Ovary (tissue), 3 donors: ENCODE measurements around the gene KRT86.

Source experiments
- POLR2A ChIP-seq: fragments of 450-650 bp; IDR thresholded peaks from one replicate; pipeline ENCODE4 v1.6.1; 2017; ENCODE audit warnings: antibody characterized with exemption, mild to moderate bottlenecking, moderate library complexity
- TF ChIP-seq, protein P1 (sequence below), 3 donors: fragments of 450-650 bp in 2 of 3; fragments of 200-600 bp in 1 of 3; IDR thresholded peaks; one replicate each; pipeline versions ENCODE4 v1.5.1 to v1.8.0; 2016 to 2022; ENCODE audit warnings: antibody characterized with exemption in 3 of 3, mild to moderate bottlenecking in 1 of 3
- donor health status: DM: no; HTN: no; CAD: no.

DNA sequence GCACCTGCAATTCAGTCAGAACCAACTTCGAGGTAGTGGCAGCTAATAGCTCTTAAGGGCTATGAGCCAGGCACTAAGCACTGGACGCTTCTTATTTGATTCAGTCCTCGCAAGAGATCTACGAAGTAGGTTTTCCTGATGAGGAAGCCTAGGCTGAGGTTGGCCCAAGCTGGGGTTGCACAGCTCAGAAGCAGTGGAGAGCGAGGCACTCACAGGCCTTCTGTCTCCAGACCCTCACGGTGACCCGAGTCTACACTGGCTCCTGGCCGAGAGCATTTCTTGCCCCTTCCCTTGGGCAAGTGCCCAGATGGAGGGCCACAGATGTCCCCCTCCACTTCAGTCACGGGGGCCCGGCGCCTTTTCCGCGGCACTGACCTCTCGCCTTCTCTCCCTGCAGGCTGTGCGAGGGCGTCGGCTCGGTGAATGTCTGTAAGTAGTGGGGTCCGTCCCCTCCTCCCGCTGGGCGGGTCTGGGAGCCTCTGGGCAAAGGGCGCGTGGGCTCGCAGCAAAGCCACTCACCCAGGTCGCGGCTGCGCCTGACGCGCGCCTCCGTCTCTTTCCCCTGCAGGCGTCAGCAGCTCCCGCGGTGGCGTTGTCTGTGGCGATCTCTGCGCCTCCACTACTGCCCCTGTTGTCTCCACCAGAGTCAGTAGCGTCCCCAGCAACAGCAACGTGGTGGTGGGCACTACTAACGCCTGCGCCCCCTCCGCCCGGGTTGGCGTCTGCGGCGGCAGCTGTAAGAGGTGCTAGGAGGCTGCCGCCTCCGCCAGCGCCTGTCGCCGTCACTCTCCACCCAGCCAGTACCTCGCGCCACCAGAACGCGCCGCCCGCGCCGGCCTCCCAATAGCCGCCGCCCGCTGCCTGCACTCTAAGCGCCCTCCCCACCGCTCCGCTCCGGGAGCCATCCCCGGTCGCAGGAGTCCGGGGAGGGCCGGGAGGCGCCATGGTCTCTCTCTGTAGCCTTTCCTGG lies 33.7 kb downstream of the KRT86 start:
- TF ChIP-seq, protein P1, sequence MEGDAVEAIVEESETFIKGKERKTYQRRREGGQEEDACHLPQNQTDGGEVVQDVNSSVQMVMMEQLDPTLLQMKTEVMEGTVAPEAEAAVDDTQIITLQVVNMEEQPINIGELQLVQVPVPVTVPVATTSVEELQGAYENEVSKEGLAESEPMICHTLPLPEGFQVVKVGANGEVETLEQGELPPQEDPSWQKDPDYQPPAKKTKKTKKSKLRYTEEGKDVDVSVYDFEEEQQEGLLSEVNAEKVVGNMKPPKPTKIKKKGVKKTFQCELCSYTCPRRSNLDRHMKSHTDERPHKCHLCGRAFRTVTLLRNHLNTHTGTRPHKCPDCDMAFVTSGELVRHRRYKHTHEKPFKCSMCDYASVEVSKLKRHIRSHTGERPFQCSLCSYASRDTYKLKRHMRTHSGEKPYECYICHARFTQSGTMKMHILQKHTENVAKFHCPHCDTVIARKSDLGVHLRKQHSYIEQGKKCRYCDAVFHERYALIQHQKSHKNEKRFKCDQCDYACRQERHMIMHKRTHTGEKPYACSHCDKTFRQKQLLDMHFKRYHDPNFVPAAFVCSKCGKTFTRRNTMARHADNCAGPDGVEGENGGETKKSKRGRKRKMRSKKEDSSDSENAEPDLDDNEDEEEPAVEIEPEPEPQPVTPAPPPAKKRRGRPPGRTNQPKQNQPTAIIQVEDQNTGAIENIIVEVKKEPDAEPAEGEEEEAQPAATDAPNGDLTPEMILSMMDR (IDR thresholded peaks at IDR 0.05): no peak
- TF ChIP-seq POLR2A: no peak
